Measurements from ENCODE around the gene DDA1. TPM values are rescaled to one million over a fixed set of nuclear protein-coding genes. Genes with fewer than 3 reads are reported as not detected.

The DDA1 gene
- total and polyA plus RNA-seq, 9 of the 15 experiments (the other 6 are each of a cell fraction or from before 2014, with no cell fraction given): 1.4 to 83.8 (median 33.8) TPM

DNA sequence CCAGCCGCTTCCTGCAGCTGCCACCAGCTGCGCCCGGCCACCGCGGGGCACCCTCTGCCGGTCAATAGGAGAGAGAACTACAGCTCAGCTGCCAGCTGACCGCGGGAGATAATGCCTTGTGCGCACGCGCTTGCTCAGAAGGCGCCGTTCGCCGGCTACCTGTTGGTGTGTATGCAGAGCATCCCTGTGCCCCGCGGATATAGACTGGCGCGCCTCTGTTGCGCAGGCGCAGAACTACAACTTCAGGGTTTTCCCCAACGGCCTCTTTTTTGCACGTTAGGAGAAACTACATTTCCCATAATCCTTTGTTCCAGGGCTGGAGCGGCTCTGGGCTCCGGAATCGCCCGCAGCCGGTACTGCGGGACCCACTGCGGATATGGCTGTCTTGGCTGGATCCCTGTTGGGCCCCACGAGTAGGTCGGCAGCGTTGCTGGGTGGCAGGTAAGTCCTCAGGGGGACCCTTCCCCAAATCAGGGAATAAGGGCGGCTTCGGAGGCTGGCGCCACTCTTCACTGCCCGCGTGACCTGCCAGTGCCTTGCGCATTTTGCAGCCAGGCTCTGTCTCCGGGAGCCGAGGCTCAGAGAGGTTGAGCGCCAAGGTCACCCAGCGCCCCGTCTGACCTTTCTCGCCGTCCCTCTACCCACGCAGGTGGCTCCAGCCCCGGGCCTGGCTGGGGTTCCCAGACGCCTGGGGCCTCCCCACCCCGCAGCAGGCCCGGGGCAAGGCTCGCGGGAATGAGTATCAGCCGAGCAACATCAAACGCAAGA, 3.7 kb upstream of the DDA1 start, which contains the start of gene MRPL34 (continued):
- TF ChIP-seq RBM17 (IDR thresholded peaks at IDR 0.05; ENCODE audit: borderline replicate concordance, low read depth, low read length): no peak
- peak; percentile 90 for TF ChIP-seq ZNF143 (CRISPR knock-in tag; IDR thresholded peaks at IDR 0.05)
- no peak for TF ChIP-seq XRCC3 (IDR thresholded peaks at IDR 0.05)
- no peak for TF ChIP-seq NFXL1 (CRISPR knock-in tag; IDR thresholded peaks at IDR 0.05)
- peak; percentile 76 for TF ChIP-seq EP400 (IDR thresholded peaks at IDR 0.05)
- no peak for TF ChIP-seq KLF1 (tag; IDR thresholded peaks at IDR 0.05)
- no peak for TF ChIP-seq ZNF24 (IDR thresholded peaks at IDR 0.05)
- peak; percentile 62 for TF ChIP-seq EGR1 (conservative IDR thresholded peaks at IDR 0.05)
- TF ChIP-seq KHSRP (IDR thresholded peaks at IDR 0.05): no peak
- no peak for TF ChIP-seq ZNF133 (CRISPR knock-in tag; IDR thresholded peaks at IDR 0.05)
- TF ChIP-seq, protein P1, sequence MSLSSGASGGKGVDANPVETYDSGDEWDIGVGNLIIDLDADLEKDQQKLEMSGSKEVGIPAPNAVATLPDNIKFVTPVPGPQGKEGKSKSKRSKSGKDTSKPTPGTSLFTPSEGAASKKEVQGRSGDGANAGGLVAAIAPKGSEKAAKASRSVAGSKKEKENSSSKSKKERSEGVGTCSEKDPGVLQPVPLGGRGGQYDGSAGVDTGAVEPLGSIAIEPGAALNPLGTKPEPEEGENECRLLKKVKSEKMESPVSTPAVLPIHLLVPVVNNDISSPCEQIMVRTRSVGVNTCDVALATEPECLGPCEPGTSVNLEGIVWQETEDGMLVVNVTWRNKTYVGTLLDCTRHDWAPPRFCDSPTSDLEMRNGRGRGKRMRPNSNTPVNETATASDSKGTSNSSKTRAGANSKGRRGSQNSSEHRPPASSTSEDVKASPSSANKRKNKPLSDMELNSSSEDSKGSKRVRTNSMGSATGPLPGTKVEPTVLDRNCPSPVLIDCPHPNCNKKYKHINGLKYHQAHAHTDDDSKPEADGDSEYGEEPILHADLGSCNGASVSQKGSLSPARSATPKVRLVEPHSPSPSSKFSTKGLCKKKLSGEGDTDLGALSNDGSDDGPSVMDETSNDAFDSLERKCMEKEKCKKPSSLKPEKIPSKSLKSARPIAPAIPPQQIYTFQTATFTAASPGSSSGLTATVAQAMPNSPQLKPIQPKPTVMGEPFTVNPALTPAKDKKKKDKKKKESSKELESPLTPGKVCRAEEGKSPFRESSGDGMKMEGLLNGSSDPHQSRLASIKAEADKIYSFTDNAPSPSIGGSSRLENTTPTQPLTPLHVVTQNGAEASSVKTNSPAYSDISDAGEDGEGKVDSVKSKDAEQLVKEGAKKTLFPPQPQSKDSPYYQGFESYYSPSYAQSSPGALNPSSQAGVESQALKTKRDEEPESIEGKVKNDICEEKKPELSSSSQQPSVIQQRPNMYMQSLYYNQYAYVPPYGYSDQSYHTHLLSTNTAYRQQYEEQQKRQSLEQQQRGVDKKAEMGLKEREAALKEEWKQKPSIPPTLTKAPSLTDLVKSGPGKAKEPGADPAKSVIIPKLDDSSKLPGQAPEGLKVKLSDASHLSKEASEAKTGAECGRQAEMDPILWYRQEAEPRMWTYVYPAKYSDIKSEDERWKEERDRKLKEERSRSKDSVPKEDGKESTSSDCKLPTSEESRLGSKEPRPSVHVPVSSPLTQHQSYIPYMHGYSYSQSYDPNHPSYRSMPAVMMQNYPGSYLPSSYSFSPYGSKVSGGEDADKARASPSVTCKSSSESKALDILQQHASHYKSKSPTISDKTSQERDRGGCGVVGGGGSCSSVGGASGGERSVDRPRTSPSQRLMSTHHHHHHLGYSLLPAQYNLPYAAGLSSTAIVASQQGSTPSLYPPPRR (CRISPR knock-in tag; IDR thresholded peaks at IDR 0.05; ENCODE audit: borderline replicate concordance): peak; percentile 26; the same call in 1 of the 2 replicates
- TF ChIP-seq ETV5 (CRISPR knock-in tag; IDR thresholded peaks at IDR 0.05; ENCODE audit: low read depth): peak; percentile 51; the same call in 1 of the 2 replicates
- TF ChIP-seq OTX1 (CRISPR knock-in tag; IDR thresholded peaks at IDR 0.05): no peak
- TF ChIP-seq KDM2B (CRISPR knock-in tag; IDR thresholded peaks at IDR 0.05): no peak; the same call in 1 of the 2 replicates
- no peak for TF ChIP-seq TCF15 (CRISPR knock-in tag; IDR thresholded peaks at IDR 0.05)
- 0 out of 2 replicates have a peak, but pooled peaks have one; percentile 60 for TF ChIP-seq FOXK1 (CRISPR knock-in tag; IDR thresholded peaks at IDR 0.05; ENCODE audit: borderline replicate concordance)
- TF ChIP-seq ATF1 (CRISPR knock-in tag; IDR thresholded peaks at IDR 0.05): no peak
- TF ChIP-seq ATF1 (tag; IDR thresholded peaks at IDR 0.05): peak; percentile 37
- no peak for TF ChIP-seq THRB (CRISPR knock-in tag; conservative IDR thresholded peaks at IDR 0.05)
- TF ChIP-seq L3MBTL2 (IDR thresholded peaks at IDR 0.05): no peak; the same call in 1 of the 2 replicates
- TF ChIP-seq ZSCAN29 (IDR thresholded peaks at IDR 0.05): peak; percentile 51; the same call in 1 of the 2 replicates
- TF ChIP-seq CBX3 (IDR thresholded peaks at IDR 0.05; ENCODE audit: borderline replicate concordance in 1 of 2, low read length in 2 of 2): peak in 1 of 2 experiments; percentile 24; a peak in 1 of 3 replicates
- no peak for TF ChIP-seq ZFP91 (CRISPR knock-in tag; IDR thresholded peaks at IDR 0.05)

Data from K562 (cell line).